ENCODE results near the gene COG7.

DNA sequence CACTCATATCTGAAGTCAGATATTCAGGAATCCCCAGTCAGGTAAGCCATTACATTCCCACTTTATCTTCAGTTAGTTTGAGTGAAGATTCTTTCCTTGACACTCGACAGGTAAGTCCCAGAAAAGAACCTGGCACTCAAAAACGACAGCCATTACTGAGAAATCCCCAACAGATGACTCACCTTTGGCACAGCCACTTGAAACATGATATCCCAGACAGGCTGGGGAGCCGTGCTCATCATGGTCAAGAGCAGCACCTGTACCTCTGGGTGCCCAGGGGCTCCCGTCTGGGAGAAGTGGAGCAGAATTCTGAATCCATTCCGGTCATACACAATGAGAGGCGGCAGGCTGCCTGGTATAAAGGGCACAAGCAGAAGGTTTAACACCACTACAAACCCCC, 16.8 kb upstream of the COG7 start:
- TF ChIP-seq, protein P1, sequence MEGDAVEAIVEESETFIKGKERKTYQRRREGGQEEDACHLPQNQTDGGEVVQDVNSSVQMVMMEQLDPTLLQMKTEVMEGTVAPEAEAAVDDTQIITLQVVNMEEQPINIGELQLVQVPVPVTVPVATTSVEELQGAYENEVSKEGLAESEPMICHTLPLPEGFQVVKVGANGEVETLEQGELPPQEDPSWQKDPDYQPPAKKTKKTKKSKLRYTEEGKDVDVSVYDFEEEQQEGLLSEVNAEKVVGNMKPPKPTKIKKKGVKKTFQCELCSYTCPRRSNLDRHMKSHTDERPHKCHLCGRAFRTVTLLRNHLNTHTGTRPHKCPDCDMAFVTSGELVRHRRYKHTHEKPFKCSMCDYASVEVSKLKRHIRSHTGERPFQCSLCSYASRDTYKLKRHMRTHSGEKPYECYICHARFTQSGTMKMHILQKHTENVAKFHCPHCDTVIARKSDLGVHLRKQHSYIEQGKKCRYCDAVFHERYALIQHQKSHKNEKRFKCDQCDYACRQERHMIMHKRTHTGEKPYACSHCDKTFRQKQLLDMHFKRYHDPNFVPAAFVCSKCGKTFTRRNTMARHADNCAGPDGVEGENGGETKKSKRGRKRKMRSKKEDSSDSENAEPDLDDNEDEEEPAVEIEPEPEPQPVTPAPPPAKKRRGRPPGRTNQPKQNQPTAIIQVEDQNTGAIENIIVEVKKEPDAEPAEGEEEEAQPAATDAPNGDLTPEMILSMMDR (IDR thresholded peaks at IDR 0.05), result no peak
- TF ChIP-seq ZFX (IDR thresholded peaks at IDR 0.05; ENCODE audit: borderline replicate concordance), result no peak

Measured in 22Rv1 (cell line).